CD4-positive, alpha-beta T cell treated with Interferon alpha-2 for 1 hour (primary cell): Measurements from ENCODE around the gene RPAP3.
"Not testable (repeated sequence)": the region's sequence is repeated elsewhere in the genome, so short reads cannot be mapped to it uniquely, and the experiment has no call there.

Experiments used
- DNase-seq, 2 donors: peaks; one replicate each; pipeline ENCODE4 v3.0.0-alpha.2; 2020 to 2022

The RPAP3 gene

DNA sequence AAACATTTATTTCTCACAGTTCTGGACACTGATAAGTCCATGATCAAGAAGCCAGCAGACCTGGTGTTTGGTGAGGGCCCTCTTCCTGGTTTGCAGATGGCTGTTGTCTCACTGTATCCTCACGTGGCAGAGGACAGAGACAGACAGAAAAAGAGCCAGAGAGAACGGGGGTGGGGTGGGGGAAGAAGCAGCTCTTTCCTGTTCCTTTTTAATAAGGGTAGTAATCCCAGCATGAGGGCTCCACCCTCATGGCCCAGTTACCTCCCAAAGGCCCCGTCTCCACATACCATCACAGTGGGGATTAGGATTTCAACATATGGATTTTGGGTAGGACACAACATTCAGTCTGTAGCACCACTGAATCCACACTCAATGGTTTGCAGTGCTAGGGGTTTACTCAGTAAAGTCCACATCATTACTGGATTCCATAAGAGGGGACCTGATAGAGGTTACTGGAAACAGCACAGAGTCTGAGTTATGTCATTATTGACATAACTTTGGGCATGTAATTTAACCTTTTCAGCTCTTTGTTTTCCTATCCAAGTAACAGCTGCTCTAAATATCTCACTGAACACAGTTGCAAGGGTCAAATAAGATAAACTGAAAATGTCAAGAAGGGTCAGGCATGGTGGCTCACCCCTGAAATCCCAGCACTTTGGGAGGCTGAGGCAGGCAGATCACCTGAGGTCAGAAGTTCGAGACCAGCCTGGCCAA lies 53.2 kb downstream of the RPAP3 start:
- DNase-seq: no peak

DNA sequence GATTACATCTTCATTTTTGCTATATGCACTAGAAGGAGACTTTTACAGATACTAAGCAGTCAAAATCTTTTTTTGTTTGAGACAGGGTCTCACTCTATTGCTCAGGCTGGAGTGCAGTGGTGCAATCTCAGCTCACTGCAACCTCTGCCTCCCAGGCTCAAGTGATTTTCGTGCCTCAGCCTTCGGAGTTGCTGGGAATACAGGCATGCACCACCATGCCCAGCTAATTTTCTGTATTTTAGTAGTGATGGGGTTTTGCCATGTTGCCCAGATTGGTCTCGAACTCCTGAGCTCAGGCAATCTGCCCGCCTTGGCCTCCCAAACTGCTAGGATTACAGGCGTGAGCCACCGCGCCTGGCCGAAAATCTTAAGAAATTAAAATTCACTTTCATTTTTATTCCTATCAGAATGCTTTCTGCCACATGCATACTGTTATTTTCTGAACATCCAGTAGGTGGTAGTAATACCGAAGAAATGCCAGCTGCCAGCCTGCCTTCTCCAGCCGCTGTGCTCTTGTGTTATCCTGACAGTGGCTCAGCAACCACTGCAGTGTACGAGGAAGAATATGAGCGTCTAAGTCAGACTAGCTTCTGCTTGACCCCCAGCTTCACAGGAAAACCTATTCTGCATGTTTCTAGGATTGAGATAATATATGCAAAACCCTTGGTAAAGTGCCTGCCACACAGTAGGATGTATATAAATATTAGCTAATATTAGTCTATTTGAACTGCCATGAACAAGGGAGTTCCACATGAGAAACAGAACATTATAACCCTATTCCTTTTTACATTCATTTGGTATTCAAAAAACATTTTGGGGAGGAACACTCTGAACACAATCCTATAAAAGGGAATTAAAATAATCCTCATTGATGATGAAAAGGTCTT lies 54.2 kb downstream of the RPAP3 start:
- DNase-seq: peak; percentile 49 to 80

DNA sequence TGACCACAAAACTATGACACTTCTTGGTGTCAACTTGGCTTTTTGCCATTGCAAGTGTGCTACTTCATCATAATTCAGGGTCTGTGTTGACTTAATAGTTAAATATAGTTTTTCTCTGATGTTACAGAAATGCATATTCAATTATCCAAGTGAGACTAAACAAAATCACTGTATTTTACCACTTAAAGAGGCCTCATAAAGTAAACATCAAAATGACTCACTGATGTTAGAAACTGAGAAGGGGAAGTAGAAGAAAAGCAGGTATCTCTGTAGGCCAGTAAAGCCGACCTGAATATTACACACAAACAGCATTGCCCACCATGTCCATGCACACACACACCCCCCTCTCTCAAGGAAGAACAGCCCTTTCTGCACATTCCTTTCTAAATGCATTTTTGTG lies 55.4 kb downstream of the RPAP3 start:
- no peak for DNase-seq

DNA sequence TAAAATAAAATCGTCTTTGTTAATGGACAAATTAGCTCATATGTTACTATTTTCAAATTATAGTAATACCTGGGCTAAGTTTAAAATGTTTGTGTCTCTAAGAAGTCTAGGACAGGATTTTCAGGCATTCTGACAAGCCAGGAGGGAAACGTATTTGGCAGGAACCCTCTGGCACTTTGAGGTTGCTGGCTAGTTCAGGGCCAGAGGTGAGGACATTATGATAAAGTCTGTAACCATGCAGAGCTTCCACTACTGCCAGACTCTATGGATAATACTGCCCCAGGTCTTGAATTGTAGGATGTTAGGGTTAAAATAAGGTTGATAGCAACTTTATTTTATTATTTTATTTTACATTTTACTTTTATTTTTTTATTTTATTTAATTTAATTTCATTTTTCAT lies 56.4 kb downstream of the RPAP3 start:
- no peak for DNase-seq

DNA sequence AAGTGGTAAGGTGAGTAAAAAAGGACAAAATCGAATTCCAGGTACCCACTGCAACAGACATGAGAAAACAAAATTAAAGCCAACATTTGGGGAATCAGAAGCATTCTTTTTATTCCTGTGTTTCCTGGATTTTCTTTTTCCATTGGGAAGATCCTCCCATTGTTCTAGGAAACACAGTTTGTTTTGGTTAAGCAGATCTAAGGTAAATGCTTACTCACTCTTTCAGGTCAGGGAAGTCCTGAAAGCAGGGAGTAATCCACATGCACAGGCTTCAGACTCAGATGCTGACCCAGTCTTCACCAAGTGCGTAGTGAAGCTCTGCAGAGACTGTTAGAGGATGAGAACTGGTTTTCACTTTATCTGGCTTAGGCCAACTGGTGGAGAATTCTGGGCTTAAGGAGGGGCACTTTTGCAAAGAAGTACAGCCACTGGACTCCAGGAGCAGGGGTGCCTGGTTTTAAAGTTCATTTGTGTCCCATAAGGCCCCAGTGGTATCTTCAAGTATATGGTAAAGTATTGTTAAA lies 57.7 kb downstream of the RPAP3 start:
- no peak for DNase-seq

DNA sequence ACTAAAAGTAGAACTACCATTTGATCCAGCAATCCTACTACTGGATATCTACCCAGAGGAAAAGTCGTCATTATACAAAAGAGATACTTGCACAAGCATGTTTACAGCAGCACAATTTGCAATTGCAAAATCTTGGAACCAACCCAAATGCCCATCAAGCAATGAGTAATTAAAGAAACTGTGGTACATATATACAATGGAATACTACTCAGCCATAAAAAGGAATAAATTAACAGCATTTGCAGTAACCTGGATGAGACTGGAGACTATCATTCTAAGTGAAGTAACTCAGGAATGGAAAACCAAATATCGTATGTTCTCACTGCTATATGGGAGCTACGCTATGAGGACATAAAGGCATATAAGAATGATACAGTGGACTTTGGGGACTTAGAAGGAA lies 63.5 kb downstream of the RPAP3 start:
- DNase-seq: not testable (repeated sequence)

DNA sequence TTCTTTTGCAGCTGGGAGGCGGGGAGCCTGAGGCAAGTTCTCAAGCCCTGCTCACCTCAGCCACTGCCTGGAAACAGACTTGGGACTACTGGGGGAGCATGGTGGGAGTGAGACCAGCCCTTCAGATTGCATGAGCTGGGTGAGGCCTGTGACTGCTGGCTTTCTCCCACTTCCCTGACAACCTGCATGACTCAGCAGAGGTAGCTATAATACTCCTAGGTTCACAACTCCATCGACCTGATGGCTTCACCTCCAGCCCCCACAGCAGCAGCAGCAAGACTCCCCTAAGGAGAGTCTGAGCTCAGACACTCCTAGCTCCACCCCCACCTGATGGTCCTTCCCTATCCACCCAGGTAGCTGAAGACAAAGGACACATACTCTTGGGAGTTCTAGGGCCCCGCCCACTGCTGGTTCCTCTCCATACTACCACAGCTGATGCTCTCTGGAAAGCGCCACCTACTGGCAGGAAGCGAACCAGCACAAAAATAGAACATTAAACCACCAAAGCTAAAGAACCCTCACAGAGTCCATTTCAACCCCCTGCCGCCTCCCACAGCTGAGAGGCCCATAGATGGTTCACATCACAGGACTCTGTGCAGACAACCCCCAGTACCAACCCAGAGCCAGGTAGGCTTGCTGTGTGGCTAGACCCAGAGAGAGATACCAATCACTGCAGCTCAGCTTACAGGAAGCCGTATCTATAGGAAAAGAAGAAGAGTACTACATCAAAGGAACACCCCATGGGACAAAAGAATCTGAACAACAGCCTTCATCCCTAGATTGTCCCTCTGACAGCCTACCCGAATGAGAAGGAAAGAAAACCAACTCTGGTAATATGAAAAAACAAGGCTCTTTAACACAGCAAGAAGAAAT lies 68.7 kb downstream of the RPAP3 start:
- peak; percentile 8 to 48 for DNase-seq

DNA sequence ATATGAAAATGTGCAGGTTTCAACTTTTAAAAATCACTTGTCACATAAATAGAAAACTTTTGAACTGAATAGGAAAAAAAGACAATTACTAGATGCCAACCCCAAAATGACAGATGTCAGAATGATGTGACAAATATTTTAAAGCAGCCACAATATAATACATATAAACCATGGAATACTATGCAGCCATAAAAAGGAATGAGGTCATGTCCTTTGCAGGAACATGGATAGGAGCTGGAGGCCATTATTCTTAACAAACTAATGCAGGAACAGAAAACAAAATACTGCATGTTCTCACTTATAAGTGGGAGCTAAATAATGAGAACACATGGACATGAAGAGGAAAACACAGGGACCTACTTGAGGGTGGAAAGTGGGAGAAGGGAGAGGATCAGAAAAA lies 70.1 kb downstream of the RPAP3 start:
- DNase-seq: not testable (repeated sequence)

DNA sequence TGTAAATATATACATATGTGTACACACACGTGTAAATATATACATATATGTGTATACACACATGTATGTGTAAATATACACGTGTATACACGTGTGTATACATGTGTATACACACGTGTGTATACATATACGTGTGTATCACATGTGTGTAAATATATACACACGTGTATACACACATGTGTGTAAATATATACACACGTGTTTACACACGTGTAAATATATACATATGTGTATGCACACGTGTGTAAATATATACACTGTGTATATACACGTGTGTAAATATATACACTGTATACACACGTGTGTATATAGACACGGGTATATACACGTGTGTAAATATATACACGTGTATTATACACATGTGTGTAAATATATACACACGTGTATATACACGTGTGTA lies 71.7 kb downstream of the RPAP3 start:
- no peak for DNase-seq

DNA sequence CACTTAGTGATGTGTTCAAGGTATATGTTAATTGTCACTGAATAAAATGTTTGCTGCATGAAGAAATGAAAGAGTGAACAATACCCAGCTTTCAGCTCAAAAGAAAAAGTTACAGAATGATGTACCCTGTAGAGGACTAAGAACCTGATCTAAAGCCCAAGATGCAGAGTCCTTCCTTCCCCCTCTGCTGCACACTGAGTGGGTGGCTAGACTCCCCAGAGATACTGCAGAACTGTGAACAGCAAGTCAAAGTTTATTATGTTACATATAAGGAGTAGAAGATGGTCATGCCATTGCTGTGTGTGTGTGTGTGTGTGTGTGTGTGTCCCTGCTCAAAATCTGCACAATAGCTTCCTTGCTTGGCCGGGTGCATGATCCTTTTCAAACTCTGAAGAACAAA lies 83.9 kb downstream of the RPAP3 start:
- no peak for DNase-seq

DNA sequence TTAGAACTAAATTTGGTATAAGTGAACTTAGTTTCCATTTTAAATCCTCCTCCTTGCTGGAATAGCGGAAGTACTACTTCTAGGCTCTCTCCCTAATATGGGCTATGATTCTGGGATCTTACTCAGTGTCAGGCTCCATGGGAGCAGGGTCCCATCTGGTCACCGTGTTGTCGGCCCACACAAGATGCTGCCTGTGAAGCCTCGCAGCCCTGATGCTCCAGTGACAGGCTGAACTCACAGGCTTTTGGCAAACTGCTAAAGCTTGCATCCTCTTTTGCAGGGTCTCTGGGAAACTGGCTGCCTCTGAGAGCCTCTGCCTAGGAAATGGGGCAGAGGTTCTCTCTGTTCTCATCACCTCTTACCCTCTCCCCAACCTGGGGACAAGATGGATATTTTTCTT lies 88.4 kb downstream of the RPAP3 start:
- no peak for DNase-seq

DNA sequence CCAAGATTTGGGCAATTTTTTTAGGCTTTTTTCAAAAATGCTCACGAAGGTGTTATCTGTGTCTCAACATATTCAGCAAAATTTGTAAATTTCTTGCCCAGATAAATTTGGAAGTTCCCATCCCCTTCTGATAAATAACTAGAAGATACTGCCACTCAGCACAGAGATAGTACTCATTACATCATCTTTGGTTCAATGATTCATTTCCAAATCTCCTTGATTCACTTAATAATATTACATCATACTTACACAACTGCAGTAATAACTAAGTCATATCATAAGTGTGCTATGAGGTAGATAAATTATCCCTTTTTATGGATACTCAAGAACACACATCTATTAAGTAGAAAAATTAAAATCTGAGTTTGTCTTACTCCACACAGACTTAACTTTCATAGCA lies 89.4 kb downstream of the RPAP3 start:
- no peak for DNase-seq

DNA sequence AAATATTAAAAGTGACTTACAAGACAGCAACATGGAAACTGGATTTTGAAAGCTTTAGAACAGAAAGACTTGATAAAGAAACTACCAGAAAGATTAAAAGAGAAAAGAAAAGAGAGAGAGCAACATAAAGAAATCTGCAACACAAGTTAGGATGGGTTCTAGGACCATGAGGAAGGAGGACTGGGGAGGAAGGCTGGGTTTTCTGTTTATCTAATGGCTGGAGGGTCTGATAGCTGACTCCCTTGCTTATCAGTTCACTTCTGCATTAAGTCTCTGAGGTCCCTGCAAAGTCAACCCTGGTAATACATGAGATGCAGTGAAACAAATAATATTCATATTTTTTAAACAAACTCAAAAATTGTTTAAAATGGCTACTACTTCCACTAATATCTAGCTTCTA lies 90.1 kb downstream of the RPAP3 start:
- DNase-seq: no peak

DNA sequence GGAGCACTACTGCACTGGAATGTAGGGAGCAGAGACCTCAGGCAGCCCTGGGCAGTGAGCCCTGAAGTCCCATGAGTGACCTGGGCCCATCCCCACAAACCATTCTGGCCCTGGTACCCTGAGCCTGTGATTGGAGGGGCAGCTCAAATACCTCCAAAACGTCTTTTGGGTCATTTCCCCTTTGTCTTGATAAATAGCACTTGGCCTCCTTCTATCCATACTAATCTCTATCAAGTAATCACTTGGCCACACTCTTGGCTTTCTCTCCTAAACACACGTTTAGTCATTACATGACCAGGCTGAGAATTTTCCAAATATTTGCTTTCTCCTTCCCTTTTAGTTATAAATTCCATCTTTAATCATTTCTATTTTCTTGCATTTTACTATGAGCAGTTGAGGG lies 91.3 kb downstream of the RPAP3 start:
- DNase-seq: no peak

DNA sequence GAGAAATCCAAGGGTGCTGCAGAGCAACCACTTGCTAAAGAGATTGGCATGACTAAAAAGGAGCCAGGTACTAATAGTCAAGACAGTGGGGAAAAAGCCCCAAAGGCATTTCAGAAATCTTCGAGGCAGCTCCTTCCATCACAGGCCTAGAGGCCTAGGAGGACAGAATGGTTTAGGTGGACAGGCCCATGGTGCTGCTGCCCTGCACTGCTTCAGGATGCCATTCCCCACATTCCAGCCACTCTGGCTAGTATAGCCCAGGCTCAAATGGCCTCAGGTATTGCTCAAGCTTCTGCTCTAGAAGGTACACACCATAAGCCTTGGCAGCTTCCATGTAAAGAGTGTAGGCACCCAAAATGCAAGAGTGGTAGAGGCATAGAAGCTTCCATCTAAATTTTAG lies 92.9 kb downstream of the RPAP3 start:
- no peak for DNase-seq

DNA sequence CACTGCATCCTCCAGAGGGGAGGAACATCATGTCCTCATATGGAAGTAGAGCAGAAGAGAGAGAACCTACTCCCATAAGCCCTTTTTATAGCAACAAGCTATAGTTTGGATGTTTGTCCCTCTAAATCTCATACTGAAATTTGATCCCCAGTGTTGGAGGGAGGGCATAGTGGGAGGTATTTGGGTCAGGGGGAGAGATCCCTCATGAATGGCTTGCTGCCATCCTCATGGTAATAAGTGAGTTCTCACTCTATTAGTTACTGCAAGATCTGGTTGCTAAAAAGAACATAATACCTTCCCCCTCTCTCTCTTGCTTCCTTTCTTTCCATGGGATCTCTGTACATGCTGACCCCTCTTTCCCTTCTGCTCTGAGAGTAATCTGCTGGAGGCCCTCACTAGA lies 93.9 kb downstream of the RPAP3 start:
- DNase-seq: no peak
